GM21360 (cell line): Measurements from ENCODE around the gene ABI1.

Experiments used
- ATAC-seq: cut with Tn5 transposase; IDR thresholded peaks from one replicate; pipeline ENCODE4 v1.9.1; 2021; ENCODE audit warnings: mild to moderate bottlenecking, moderate library complexity; ENCODE audit not compliant: unreplicated experiment

ABI1 gene

GRCh38 chr10:26855186-26855585 is 5.6 kb downstream of the ABI1 start:
- ATAC-seq, result no peak

- ATAC-seq, result no peak
Observed at GRCh38 chr10:26854524-26854923, 6.2 kb downstream of the ABI1 start.

GRCh38 chr10:26844396-26844975 is 16.3 kb downstream of the ABI1 start:
- no peak for ATAC-seq

- ATAC-seq, result no peak
Observed at GRCh38 chr10:26843736-26844135, 17.0 kb downstream of the ABI1 start.

- no peak for ATAC-seq
Observed at GRCh38 chr10:26841733-26842317, 18.9 kb downstream of the ABI1 start.

GRCh38 chr10:26840938-26841732 is 19.6 kb downstream of the ABI1 start:
- no peak for ATAC-seq

GRCh38 chr10:26839966-26840627 is 20.7 kb downstream of the ABI1 start:
- ATAC-seq, result no peak

- ATAC-seq, result no peak
Observed at GRCh38 chr10:26837139-26837538, 23.6 kb downstream of the ABI1 start.

- no peak for ATAC-seq
Observed at GRCh38 chr10:26835025-26835424, 25.7 kb downstream of the ABI1 start.

- no peak for ATAC-seq
Observed at GRCh38 chr10:26832960-26833359, 27.8 kb downstream of the ABI1 start.

GRCh38 chr10:26831936-26832335 is 28.8 kb downstream of the ABI1 start:
- ATAC-seq, result no peak

- ATAC-seq, result no peak
Observed at GRCh38 chr10:26829810-26830515, 30.8 kb downstream of the ABI1 start.

- no peak for ATAC-seq
Observed at GRCh38 chr10:26824015-26824690, 36.6 kb downstream of the ABI1 start.

- ATAC-seq, result no peak
Observed at GRCh38 chr10:26821699-26822570, 38.8 kb downstream of the ABI1 start.

GRCh38 chr10:26815500-26815899 is 45.3 kb downstream of the ABI1 start:
- no peak for ATAC-seq

GRCh38 chr10:26810435-26811026 is 50.2 kb downstream of the ABI1 start:
- ATAC-seq, result no peak

GRCh38 chr10:26809973-26810372 is 50.8 kb downstream of the ABI1 start:
- ATAC-seq, result no peak

- no peak for ATAC-seq
Observed at GRCh38 chr10:26807532-26807931, 53.2 kb downstream of the ABI1 start.

- ATAC-seq, result no peak
Observed at GRCh38 chr10:26806557-26806956, 54.2 kb downstream of the ABI1 start.
